Measurements from ENCODE around the gene PLEK. TPM values are rescaled to one million over a fixed set of nuclear protein-coding genes. Genes with fewer than 3 reads are reported as not detected.

The PLEK gene
- total RNA-seq, 6 experiments from 2014 or later, result not detected

GRCh38 chr2:68403199-68403644, 38.1 kb downstream of the PLEK start:
- Mint-ChIP-seq H3K4me1 (ENCODE audit: low read depth) (no peaks in the 10 kb centered on the region), H3K9me3 (peaks cover 7% of the 10 kb centered on the region), H3K36me3 (ENCODE audit: low read depth) (peaks cover 4% of the 10 kb centered on the region; the same call in 1 of the 2 replicates), H3K4me3 (no peak overlapping the region), H3K27ac (no peak overlapping the region), H3K27me3 (ENCODE audit: insufficient read depth) (peaks cover 49% of the 10 kb centered on the region)
- no peak for TF ChIP-seq CTCF (IDR thresholded peaks at IDR 0.05)
- no peak for DNase-seq

DNA sequence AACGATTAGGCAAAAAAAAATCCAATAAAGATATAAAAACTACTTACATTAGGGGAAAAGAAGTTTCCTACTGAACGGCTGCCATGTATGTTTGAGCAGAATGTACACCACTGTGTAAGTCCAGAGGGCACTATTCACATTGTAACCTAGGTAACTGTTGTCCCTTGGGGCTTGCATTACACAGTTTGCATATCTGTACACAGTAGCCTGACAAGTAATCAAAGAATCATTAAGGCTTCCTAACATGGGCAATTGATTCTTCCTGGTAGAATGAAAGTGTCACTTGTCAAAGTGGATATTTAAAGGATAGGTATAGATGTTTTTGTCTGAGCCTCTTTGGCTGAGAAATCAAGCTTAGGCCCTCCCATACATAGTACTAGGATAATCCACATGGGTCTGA, 39.1 kb downstream of the PLEK start:
- Mint-ChIP-seq H3K9me3 (peaks cover 9% of the 10 kb centered on the region), H3K4me3 (no peak overlapping the region), H3K4me1 (ENCODE audit: low read depth) (no peaks in the 10 kb centered on the region), H3K36me3 (ENCODE audit: low read depth) (peaks cover 4% of the 10 kb centered on the region; the same call in 1 of the 2 replicates), H3K27ac (no peak overlapping the region), H3K27me3 (ENCODE audit: insufficient read depth) (peaks cover 48% of the 10 kb centered on the region)
- DNase-seq, result no peak
- TF ChIP-seq CTCF (IDR thresholded peaks at IDR 0.05), result no peak

DNA sequence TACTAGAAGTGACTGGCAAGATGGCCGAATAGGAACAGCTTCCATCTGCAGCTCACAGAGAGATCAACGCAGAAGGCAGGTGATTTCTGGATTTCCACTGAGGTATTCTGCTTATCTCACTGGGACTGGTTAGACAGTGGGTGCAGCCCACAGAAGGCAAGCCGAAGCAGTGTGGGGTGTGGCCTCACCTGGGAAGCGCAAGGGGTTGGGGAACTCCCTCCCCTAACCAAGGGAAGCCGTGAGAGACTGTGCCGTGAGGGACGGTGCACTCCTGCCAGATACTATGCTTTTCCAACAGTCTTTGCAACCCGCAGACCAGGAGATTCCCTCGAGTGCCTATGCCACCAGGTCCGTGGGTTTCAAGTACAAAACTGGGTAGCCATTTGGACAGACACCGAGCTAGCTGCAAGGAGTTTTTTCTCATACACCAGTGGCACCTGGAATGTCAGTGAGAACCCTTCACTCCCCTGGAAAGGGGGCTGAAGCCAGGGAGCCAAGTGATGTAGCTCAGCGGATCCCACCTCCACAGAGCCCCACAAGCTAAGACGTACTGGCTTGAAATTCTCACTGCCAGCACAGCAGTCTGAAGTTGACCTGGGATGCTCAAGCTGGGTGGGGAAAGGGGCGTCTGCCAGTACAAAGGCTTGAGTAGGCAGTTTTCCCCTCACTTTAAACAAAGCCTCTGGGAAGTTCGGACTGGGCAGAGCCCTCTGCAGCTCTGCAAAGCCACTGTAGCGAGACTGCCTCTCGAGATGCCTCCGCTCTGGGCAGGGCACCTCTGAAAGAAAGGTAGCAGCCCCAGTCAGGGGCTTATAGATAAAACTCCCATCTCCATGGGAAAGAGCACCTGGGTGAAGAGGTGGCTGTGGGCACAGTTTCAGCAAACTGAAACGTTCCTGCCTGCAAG, 40.1 kb downstream of the PLEK start:
- DNase-seq, result no peak
- Mint-ChIP-seq H3K27me3 (ENCODE audit: insufficient read depth) (peaks cover 44% of the 10 kb centered on the region), H3K4me1 (ENCODE audit: low read depth) (no peaks in the 10 kb centered on the region), H3K36me3 (ENCODE audit: low read depth) (peaks cover 4% of the 10 kb centered on the region; the same call in 1 of the 2 replicates), H3K4me3 (no peak overlapping the region), H3K9me3 (peaks cover 9% of the 10 kb centered on the region), H3K27ac (no peak overlapping the region)
- TF ChIP-seq CTCF (IDR thresholded peaks at IDR 0.05), result no peak

- peaks cover 4% of the 10 kb centered on the region; the same call in 1 of the 2 replicates for H3K36me3 Mint-ChIP-seq (ENCODE audit: low read depth)
- H3K4me3 Mint-ChIP-seq, result no peak overlapping the region
- H3K27ac Mint-ChIP-seq, result no peak overlapping the region
- peaks cover 9% of the 10 kb centered on the region; the same call in 1 of the 2 replicates for H3K9me3 Mint-ChIP-seq
- H3K4me1 Mint-ChIP-seq (ENCODE audit: low read depth), result no peaks in the 10 kb centered on the region
- no peak for DNase-seq
- peaks cover 24% of the 10 kb centered on the region for H3K27me3 Mint-ChIP-seq (ENCODE audit: insufficient read depth)
- TF ChIP-seq CTCF (IDR thresholded peaks at IDR 0.05), result no peak
These were observed 46.5 kb downstream of the PLEK start for GRCh38 chr2:68411397-68412126.

GRCh38 chr2:68412127-68412819, 47.2 kb downstream of the PLEK start:
- Mint-ChIP-seq H3K9me3 (peaks cover 9% of the 10 kb centered on the region; the same call in 1 of the 2 replicates), H3K27ac (no peak overlapping the region), H3K36me3 (ENCODE audit: low read depth) (peaks cover 4% of the 10 kb centered on the region; the same call in 1 of the 2 replicates), H3K4me3 (no peak overlapping the region), H3K4me1 (ENCODE audit: low read depth) (no peaks in the 10 kb centered on the region), H3K27me3 (ENCODE audit: insufficient read depth) (peaks cover 32% of the 10 kb centered on the region)
- TF ChIP-seq CTCF (IDR thresholded peaks at IDR 0.05), result no peak
- DNase-seq, result no peak
